Measurements from ENCODE around the gene PDE11A. TPM values are rescaled to one million over a fixed set of nuclear protein-coding genes. Genes with fewer than 3 reads are reported as not detected.

PDE11A gene
- total and polyA plus RNA-seq, 2 experiments from 2014 or later: 0.34 to 0.86 TPM

GRCh38 chr2:178068823-178069454, 3.6 kb downstream of the PDE11A start:
- DNase-seq: no peak
- TF ChIP-seq EZH2 (IDR thresholded peaks at IDR 0.05; ENCODE audit: insufficient read depth, poor library complexity, severe bottlenecking): no peak
- no peak for TF ChIP-seq EZH2phosphoT487 (IDR thresholded peaks at IDR 0.05; ENCODE audit: insufficient read depth, low read depth)
- Histone ChIP-seq H3K9me2 (ENCODE audit: insufficient read depth) (no peaks in the 10 kb centered on the region), H2AFZ (no peak overlapping the region), H3F3A (ENCODE audit: insufficient read depth) (no peaks in the 10 kb centered on the region), H3K27me3 (replicated peaks; ENCODE audit: insufficient read depth) (peaks cover 2% of the 10 kb centered on the region; the same call in 1 of the 2 replicates), H3K79me2 (ENCODE audit: insufficient read depth) (no peaks in the 10 kb centered on the region), H3K9ac (no peak overlapping the region), H3K4me3 (no peak overlapping the region), H3K4me1 (ENCODE audit: insufficient read depth) (peaks cover 10% of the 10 kb centered on the region), H3K9me3 (ENCODE audit: low read depth) (no peaks in the 10 kb centered on the region), H3K27ac (no peak overlapping the region), H3K36me3 (ENCODE audit: low read depth) (no peaks in the 10 kb centered on the region), H4K20me1 (ENCODE audit: insufficient read depth) (no peaks in the 10 kb centered on the region), H3K4me2 (ENCODE audit: unreplicated experiment) (no peak overlapping the region)
- in situ Hi-C loops (cut with MboI): no loop called here
- 63 to 71% methylated on average over 1 of the region's 1 CpG for WGBS, 2 experiments (ENCODE audit: low coverage in 1 of 2, low lambda C conversion rate in 2 of 2, missing lambda C conversion rate in 2 of 2)

- Histone ChIP-seq H3K27me3 (replicated peaks; ENCODE audit: insufficient read depth) (peaks cover 3% of the 10 kb centered on the region; the same call in 1 of the 2 replicates), H3K79me2 (ENCODE audit: insufficient read depth) (no peaks in the 10 kb centered on the region), H3K4me2 (ENCODE audit: unreplicated experiment) (no peak overlapping the region), H4K20me1 (ENCODE audit: insufficient read depth) (no peaks in the 10 kb centered on the region), H2AFZ (no peak overlapping the region), H3K4me1 (ENCODE audit: insufficient read depth) (no peaks in the 10 kb centered on the region), H3F3A (ENCODE audit: insufficient read depth) (no peaks in the 10 kb centered on the region), H3K9ac (no peak overlapping the region), H3K9me2 (ENCODE audit: insufficient read depth) (no peaks in the 10 kb centered on the region), H3K9me3 (ENCODE audit: low read depth) (no peaks in the 10 kb centered on the region), H3K36me3 (ENCODE audit: low read depth) (no peaks in the 10 kb centered on the region), H3K4me3 (no peak overlapping the region), H3K27ac (no peak overlapping the region)
- in situ Hi-C loops (cut with MboI): no loop called here
- TF ChIP-seq EZH2phosphoT487 (IDR thresholded peaks at IDR 0.05; ENCODE audit: insufficient read depth, low read depth) (no peak), EZH2 (IDR thresholded peaks at IDR 0.05; ENCODE audit: insufficient read depth, poor library complexity, severe bottlenecking) (no peak)
- 67 to 75% methylated on average over 1 of the region's 1 CpG for WGBS, 2 experiments (ENCODE audit: low coverage in 1 of 2, low lambda C conversion rate in 2 of 2, missing lambda C conversion rate in 2 of 2)
- no peak for DNase-seq
Measured at GRCh38 chr2:178066890-178067669, 5.5 kb downstream of the PDE11A start.

DNA sequence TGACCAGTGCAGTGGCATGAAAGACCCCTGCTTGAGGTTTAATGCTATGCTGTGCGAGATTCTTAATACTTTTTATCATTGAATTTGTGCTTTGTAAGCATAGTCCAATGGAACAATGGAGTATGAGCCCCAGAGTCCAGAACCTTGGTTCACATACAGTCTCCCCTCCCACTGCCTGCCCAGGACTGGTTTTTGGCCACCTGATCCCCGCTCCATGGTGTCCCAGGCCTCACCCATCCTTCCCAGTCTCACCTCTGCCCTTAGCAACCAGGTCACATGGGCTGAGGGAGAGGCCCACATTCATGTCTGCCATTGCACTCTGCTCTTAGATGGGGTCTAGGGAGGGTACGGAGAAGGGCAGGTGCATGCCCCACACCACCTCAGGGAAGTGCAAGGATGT, 6.3 kb downstream of the PDE11A start:
- no peak overlapping the region for H2AFZ ChIP-seq
- WGBS, 2 experiments (ENCODE audit: low coverage in 1 of 2, low lambda C conversion rate in 2 of 2, missing lambda C conversion rate in 2 of 2): 43 to 48% methylated on average over 3 of the region's 3 CpGs
- in situ Hi-C loops (cut with MboI): no loop called here

GRCh38 chr2:178059681-178060080, 12.9 kb downstream of the PDE11A start:
- Histone ChIP-seq H2AFZ (no peak overlapping the region), H4K20me1 (ENCODE audit: insufficient read depth) (no peaks in the 10 kb centered on the region), H3K9me3 (ENCODE audit: low read depth) (no peaks in the 10 kb centered on the region), H3K4me3 (no peak overlapping the region), H3K4me1 (ENCODE audit: insufficient read depth) (no peaks in the 10 kb centered on the region), H3K79me2 (ENCODE audit: insufficient read depth) (no peaks in the 10 kb centered on the region), H3K36me3 (ENCODE audit: low read depth) (no peaks in the 10 kb centered on the region), H3K27ac (no peak overlapping the region), H3K27me3 (replicated peaks; ENCODE audit: insufficient read depth) (0 out of 2 replicates have a peak, but pooled peaks cover 7% of the 10 kb centered on the region), H3K9me2 (ENCODE audit: insufficient read depth) (no peaks in the 10 kb centered on the region), H3K4me2 (ENCODE audit: unreplicated experiment) (no peak overlapping the region), H3K9ac (no peak overlapping the region), H3F3A (ENCODE audit: insufficient read depth) (no peaks in the 10 kb centered on the region)
- no peak for DNase-seq
- no peak for TF ChIP-seq EZH2 (IDR thresholded peaks at IDR 0.05; ENCODE audit: insufficient read depth, poor library complexity, severe bottlenecking)
- no peak for TF ChIP-seq EZH2phosphoT487 (IDR thresholded peaks at IDR 0.05; ENCODE audit: insufficient read depth, low read depth)
- in situ Hi-C loops (cut with MboI): no loop called here
- WGBS, 2 experiments (ENCODE audit: low coverage in 1 of 2, low lambda C conversion rate in 2 of 2, missing lambda C conversion rate in 2 of 2): 29 to 35% methylated on average over 2 of the region's 2 CpGs

More for the DNA sequence above, 6.3 kb downstream of the PDE11A start:
- H3K4me2 ChIP-seq (ENCODE audit: unreplicated experiment): no peak overlapping the region
- no peaks in the 10 kb centered on the region for H3K36me3 ChIP-seq (ENCODE audit: low read depth)
- no peaks in the 10 kb centered on the region for H3F3A ChIP-seq (ENCODE audit: insufficient read depth)
- H3K9ac ChIP-seq: no peak overlapping the region
- TF ChIP-seq EZH2 (IDR thresholded peaks at IDR 0.05; ENCODE audit: insufficient read depth, poor library complexity, severe bottlenecking): no peak
- TF ChIP-seq EZH2phosphoT487 (IDR thresholded peaks at IDR 0.05; ENCODE audit: insufficient read depth, low read depth): no peak
- no peak overlapping the region for H3K27ac ChIP-seq
- H4K20me1 ChIP-seq (ENCODE audit: insufficient read depth): no peaks in the 10 kb centered on the region
- no peak for DNase-seq
- H3K79me2 ChIP-seq (ENCODE audit: insufficient read depth): no peaks in the 10 kb centered on the region
- H3K4me3 ChIP-seq: no peak overlapping the region
- no peaks in the 10 kb centered on the region for H3K4me1 ChIP-seq (ENCODE audit: insufficient read depth)
- H3K9me2 ChIP-seq (ENCODE audit: insufficient read depth): no peaks in the 10 kb centered on the region
- H3K9me3 ChIP-seq (ENCODE audit: low read depth): no peaks in the 10 kb centered on the region
- H3K27me3 ChIP-seq (replicated peaks; ENCODE audit: insufficient read depth): peaks cover 3% of the 10 kb centered on the region; the same call in 1 of the 2 replicates

All from GM23248 (cell line).